DOHH2 (cell line): ENCODE results near the gene RIMBP2.

Source experiments
- H3F3A ChIP-seq: fragments of 200-600 bp; sonication (generic), shearing (Covaris generic); 2 replicates; pipeline ENCODE4 v1.6.0; 2016; ENCODE audit warnings: antibody characterized with exemption, mild to moderate bottlenecking; ENCODE audit not compliant: control insufficient read depth, insufficient read depth
- H3K27ac ChIP-seq: fragments of 200-600 bp; sonication (generic); 2 replicates; pipeline ENCODE4 v1.5.1; 2014; ENCODE audit warnings: low read depth, mild to moderate bottlenecking, low read length, moderate library complexity
- H3K27me3 ChIP-seq: fragments of 200-600 bp; sonication (generic); 2 replicates; pipeline ENCODE4 v1.6.1; 2014; ENCODE audit warnings: mild to moderate bottlenecking, low read length, mixed read lengths; ENCODE audit not compliant: control insufficient read depth
- H3K36me3 ChIP-seq: fragments of 200-600 bp; sonication (generic); 2 replicates; pipeline ENCODE4 v1.6.1; 2014; ENCODE audit warnings: mild to moderate bottlenecking, low read length, moderate library complexity, mixed read lengths; ENCODE audit not compliant: control insufficient read depth
- H3K4me1 ChIP-seq: fragments of 200-600 bp; sonication (generic); 2 replicates; pipeline ENCODE4 v1.6.1; 2014; ENCODE audit warnings: mild to moderate bottlenecking, low read length, mixed read lengths; ENCODE audit not compliant: control insufficient read depth
- H3K4me2 ChIP-seq: fragments of 200-600 bp; sonication (generic); 2 replicates; pipeline ENCODE4 v1.6.0; 2014; ENCODE audit warnings: mild to moderate bottlenecking, low read length, moderate library complexity
- H3K4me3 ChIP-seq: fragments of 200-600 bp; sonication (generic); 2 replicates; pipeline ENCODE4 v1.5.1; 2014; ENCODE audit warnings: mild to moderate bottlenecking, low read length, mixed read lengths
- H3K79me2 ChIP-seq: fragments of 200-600 bp; sonication (generic); 2 replicates; pipeline ENCODE4 v1.6.1; 2014; ENCODE audit warnings: mild to moderate bottlenecking, low read length, mixed read lengths; ENCODE audit not compliant: control insufficient read depth
- H3K9me2 ChIP-seq: fragments of 200-600 bp; sonication (generic); replicated peaks from 2 replicates; pipeline ENCODE4 v1.6.1; 2014; ENCODE audit warnings: mild to moderate bottlenecking, low read length, mixed read lengths; ENCODE audit not compliant: control insufficient read depth
- H3K9me3 ChIP-seq: fragments of 200-600 bp; sonication (generic); 2 replicates; pipeline ENCODE4 v1.6.1; 2014; ENCODE audit warnings: antibody characterized with exemption, low read length, mixed read lengths; ENCODE audit not compliant: control insufficient read depth, insufficient read depth
- H4K20me1 ChIP-seq: fragments of 200-600 bp; sonication (generic); 2 replicates; pipeline ENCODE4 v1.6.0; 2014; ENCODE audit warnings: low read depth, mild to moderate bottlenecking, antibody characterized with exemption, low read length, moderate library complexity; ENCODE audit not compliant: control insufficient read depth, insufficient read depth
- EZH2phosphoT487 ChIP-seq: fragments of 200-600 bp; sonication (generic); IDR thresholded peaks from 2 replicates; pipeline ENCODE4 v1.6.1; 2017; ENCODE audit warnings: borderline replicate concordance, mild to moderate bottlenecking, antibody characterized with exemption, low read length, moderate library complexity, mixed read lengths
- TF ChIP-seq, protein P1 (sequence below): fragments of 200-600 bp; sonication (generic); IDR thresholded peaks from one replicate; pipeline ENCODE4 v1.5.1; 2014; ENCODE audit warnings: antibody characterized with exemption, mild to moderate bottlenecking, low read depth, low read length; ENCODE audit not compliant: poor library complexity, severe bottlenecking

RIMBP2 gene

DNA sequence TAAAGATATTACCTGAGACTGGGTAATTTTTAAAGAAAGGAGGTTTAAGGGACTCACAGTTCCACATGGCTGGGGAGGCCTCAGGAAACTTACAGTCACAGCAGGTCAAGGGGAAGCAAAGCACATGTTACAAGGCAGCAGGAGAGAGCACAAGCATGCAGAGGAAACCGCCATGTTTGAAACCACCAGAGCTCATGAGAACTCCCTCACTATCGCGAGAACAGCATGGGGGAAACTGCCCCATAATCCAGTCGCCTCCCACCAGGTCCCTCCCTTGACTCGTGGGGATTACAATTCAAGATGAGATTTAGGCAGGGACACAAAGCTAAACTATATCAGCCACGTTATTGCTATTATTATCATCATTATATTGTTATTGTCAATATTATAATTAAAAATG lies 138.7 kb downstream of the RIMBP2 start:
- Histone ChIP-seq H3K4me3 (no peak overlapping the region), H3K27me3 (no peaks in the 10 kb centered on the region), H3K79me2 (no peaks in the 10 kb centered on the region), H3F3A (no peaks in the 10 kb centered on the region), H3K9me3 (no peaks in the 10 kb centered on the region), H3K9me2 (no peaks in the 10 kb centered on the region), H3K4me2 (no peak overlapping the region), H3K27ac (no peak overlapping the region), H3K36me3 (no peaks in the 10 kb centered on the region), H4K20me1 (no peaks in the 10 kb centered on the region), H3K4me1 (no peaks in the 10 kb centered on the region)
- TF ChIP-seq, protein P1, sequence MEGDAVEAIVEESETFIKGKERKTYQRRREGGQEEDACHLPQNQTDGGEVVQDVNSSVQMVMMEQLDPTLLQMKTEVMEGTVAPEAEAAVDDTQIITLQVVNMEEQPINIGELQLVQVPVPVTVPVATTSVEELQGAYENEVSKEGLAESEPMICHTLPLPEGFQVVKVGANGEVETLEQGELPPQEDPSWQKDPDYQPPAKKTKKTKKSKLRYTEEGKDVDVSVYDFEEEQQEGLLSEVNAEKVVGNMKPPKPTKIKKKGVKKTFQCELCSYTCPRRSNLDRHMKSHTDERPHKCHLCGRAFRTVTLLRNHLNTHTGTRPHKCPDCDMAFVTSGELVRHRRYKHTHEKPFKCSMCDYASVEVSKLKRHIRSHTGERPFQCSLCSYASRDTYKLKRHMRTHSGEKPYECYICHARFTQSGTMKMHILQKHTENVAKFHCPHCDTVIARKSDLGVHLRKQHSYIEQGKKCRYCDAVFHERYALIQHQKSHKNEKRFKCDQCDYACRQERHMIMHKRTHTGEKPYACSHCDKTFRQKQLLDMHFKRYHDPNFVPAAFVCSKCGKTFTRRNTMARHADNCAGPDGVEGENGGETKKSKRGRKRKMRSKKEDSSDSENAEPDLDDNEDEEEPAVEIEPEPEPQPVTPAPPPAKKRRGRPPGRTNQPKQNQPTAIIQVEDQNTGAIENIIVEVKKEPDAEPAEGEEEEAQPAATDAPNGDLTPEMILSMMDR = no peak
- TF ChIP-seq EZH2phosphoT487 = no peak

DNA sequence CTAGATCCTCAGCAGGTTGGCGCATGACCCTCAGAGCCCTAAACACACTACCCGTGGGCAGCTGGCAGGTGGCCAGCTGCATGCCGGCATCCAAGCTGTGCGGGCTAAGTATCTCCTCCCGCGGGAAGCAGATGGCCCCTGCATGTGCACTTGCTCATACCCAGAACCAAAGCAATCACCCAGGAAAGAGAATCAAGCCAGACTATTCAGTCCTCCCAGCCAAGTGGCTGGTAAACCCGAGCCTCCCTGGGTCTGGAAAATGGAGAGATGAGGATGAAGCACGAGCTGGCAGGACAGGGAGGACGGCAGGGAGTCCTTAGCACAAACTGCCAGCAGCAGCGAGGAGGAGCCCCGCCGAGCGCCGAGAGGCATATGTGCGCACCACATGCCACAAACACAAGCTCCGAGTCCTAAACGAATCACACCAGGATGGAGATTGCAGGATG lies 139.7 kb downstream of the RIMBP2 start:
- H3K9me3 ChIP-seq = no peaks in the 10 kb centered on the region
- H3K4me2 ChIP-seq = no peak overlapping the region
- H3K9me2 ChIP-seq = no peaks in the 10 kb centered on the region
- no peaks in the 10 kb centered on the region for H3K79me2 ChIP-seq
- no peaks in the 10 kb centered on the region for H3K4me1 ChIP-seq
- H3K27me3 ChIP-seq = no peaks in the 10 kb centered on the region
- TF ChIP-seq, protein P1 = no peak
- no peak for TF ChIP-seq EZH2phosphoT487
- H3F3A ChIP-seq = no peaks in the 10 kb centered on the region
- no peak overlapping the region for H3K4me3 ChIP-seq
- no peaks in the 10 kb centered on the region for H4K20me1 ChIP-seq
- H3K36me3 ChIP-seq = no peaks in the 10 kb centered on the region
- no peak overlapping the region for H3K27ac ChIP-seq

DNA sequence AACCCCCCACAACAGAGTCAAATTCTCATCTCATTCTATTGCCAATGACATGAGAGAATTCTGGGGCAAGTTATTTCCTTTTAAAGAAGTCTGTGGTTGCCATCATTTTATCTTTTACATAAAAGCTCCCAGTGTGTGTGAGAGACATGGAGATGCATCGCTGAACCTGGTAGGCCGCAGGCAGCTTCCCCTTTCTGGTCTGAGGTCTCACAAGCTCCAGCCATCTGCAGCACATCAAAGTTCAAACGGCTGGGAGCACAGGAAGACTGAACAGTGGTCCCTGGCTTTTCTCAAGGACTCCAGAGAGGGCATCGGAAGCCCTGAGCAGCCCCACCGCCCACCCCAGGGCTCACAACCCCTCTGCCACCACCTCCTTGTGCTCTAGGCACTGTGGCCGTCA lies 141.7 kb downstream of the RIMBP2 start:
- no peaks in the 10 kb centered on the region for H3F3A ChIP-seq
- no peak overlapping the region for H3K4me2 ChIP-seq
- no peak for TF ChIP-seq EZH2phosphoT487
- TF ChIP-seq, protein P1 = no peak
- H3K27ac ChIP-seq = no peak overlapping the region
- no peaks in the 10 kb centered on the region for H3K9me3 ChIP-seq
- no peaks in the 10 kb centered on the region for H4K20me1 ChIP-seq
- no peaks in the 10 kb centered on the region for H3K4me1 ChIP-seq
- no peaks in the 10 kb centered on the region for H3K79me2 ChIP-seq
- H3K9me2 ChIP-seq = no peaks in the 10 kb centered on the region
- no peak overlapping the region for H3K4me3 ChIP-seq
- no peaks in the 10 kb centered on the region for H3K27me3 ChIP-seq
- no peaks in the 10 kb centered on the region for H3K36me3 ChIP-seq

DNA sequence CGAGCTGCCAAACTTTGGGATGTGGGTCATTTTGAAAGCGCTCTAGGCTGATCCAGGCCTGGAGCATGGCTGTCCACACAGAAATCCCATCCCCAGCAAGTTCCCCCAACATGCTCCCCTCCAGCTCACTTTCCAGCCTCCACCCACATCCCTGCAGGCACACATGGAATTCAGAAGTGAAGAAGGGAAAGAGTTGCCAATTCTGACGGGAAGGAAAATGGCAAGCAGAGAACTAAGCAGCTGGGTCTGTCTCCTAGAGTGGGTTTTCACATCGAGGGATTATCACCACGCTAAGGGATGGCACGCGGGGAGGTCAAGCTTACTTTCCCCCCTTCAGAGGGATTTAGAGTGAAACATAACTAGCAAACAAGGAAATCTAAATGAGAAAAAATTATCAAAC lies 142.3 kb downstream of the RIMBP2 start:
- Histone ChIP-seq H4K20me1 (no peaks in the 10 kb centered on the region), H3K9me3 (no peaks in the 10 kb centered on the region), H3K4me3 (no peak overlapping the region), H3F3A (no peaks in the 10 kb centered on the region), H3K4me1 (no peaks in the 10 kb centered on the region), H3K27me3 (no peaks in the 10 kb centered on the region), H3K4me2 (no peak overlapping the region), H3K36me3 (no peaks in the 10 kb centered on the region), H3K9me2 (no peaks in the 10 kb centered on the region), H3K27ac (no peak overlapping the region), H3K79me2 (no peaks in the 10 kb centered on the region)
- TF ChIP-seq, protein P1 = no peak
- TF ChIP-seq EZH2phosphoT487 = no peak
